ENCODE data around the gene INSIG2. TPM values are rescaled to one million over a fixed set of nuclear protein-coding genes. Genes with fewer than 3 reads are reported as not detected.

The INSIG2 gene
- total RNA-seq, 1 experiment from 2014 or later, result 36.1 TPM

- in situ Hi-C loops (cut with HindIII; ENCODE audit: low pct_unique_long_range_greater_than_20kb, low sequenced_read_pairs), result no loop called here
- DNase-seq (ENCODE audit: low read depth), result no peak
Observed at GRCh38 chr2:118056165-118056534, 32.1 kb upstream of the INSIG2 start.

- in situ Hi-C loops (cut with HindIII; ENCODE audit: low pct_unique_long_range_greater_than_20kb, low sequenced_read_pairs), result no loop called here
- no peak for DNase-seq (ENCODE audit: low read depth)
Observed at GRCh38 chr2:118056801-118057200, 31.5 kb upstream of the INSIG2 start.

- DNase-seq (ENCODE audit: low read depth), result no peak
- in situ Hi-C loops (cut with HindIII; ENCODE audit: low pct_unique_long_range_greater_than_20kb, low sequenced_read_pairs), result no loop called here
Observed at GRCh38 chr2:118058951-118059350, 29.3 kb upstream of the INSIG2 start.

GRCh38 chr2:118059919-118060478 is 28.3 kb upstream of the INSIG2 start:
- DNase-seq (ENCODE audit: low read depth), result no peak
- in situ Hi-C loops (cut with HindIII; ENCODE audit: low pct_unique_long_range_greater_than_20kb, low sequenced_read_pairs), result no loop called here

- in situ Hi-C loops (cut with HindIII; ENCODE audit: low pct_unique_long_range_greater_than_20kb, low sequenced_read_pairs), result no loop called here
- no peak for DNase-seq (ENCODE audit: low read depth)
Observed at GRCh38 chr2:118061135-118061955, 26.9 kb upstream of the INSIG2 start.

- DNase-seq (ENCODE audit: low read depth), result no peak
- in situ Hi-C loops (cut with HindIII; ENCODE audit: low pct_unique_long_range_greater_than_20kb, low sequenced_read_pairs), result no loop called here
Observed at GRCh38 chr2:118062048-118062447, 26.2 kb upstream of the INSIG2 start.

- no peak for DNase-seq (ENCODE audit: low read depth)
- in situ Hi-C loops (cut with HindIII; ENCODE audit: low pct_unique_long_range_greater_than_20kb, low sequenced_read_pairs), result no loop called here
Observed at GRCh38 chr2:118062669-118063068, 25.6 kb upstream of the INSIG2 start.

GRCh38 chr2:118065015-118065706 is 23.1 kb upstream of the INSIG2 start:
- DNase-seq (ENCODE audit: low read depth), result no peak
- in situ Hi-C loops (cut with HindIII; ENCODE audit: low pct_unique_long_range_greater_than_20kb, low sequenced_read_pairs), result no loop called here

- in situ Hi-C loops (cut with HindIII; ENCODE audit: low pct_unique_long_range_greater_than_20kb, low sequenced_read_pairs), result no loop called here
- no peak for DNase-seq (ENCODE audit: low read depth)
Observed at GRCh38 chr2:118065921-118066511, 22.3 kb upstream of the INSIG2 start.

GRCh38 chr2:118077636-118078247 is 10.5 kb upstream of the INSIG2 start:
- DNase-seq (ENCODE audit: low read depth), result no peak
- in situ Hi-C loops (cut with HindIII; ENCODE audit: low pct_unique_long_range_greater_than_20kb, low sequenced_read_pairs), result no loop called here

- no peak for DNase-seq (ENCODE audit: low read depth)
- in situ Hi-C loops (cut with HindIII; ENCODE audit: low pct_unique_long_range_greater_than_20kb, low sequenced_read_pairs), result no loop called here
Observed at GRCh38 chr2:118078734-118079133, 9.5 kb upstream of the INSIG2 start.

GRCh38 chr2:118084491-118085089 is 3.7 kb upstream of the INSIG2 start:
- no peak for DNase-seq (ENCODE audit: low read depth)
- in situ Hi-C loops (cut with HindIII; ENCODE audit: low pct_unique_long_range_greater_than_20kb, low sequenced_read_pairs), result no loop called here

GRCh38 chr2:118085173-118086023 is 2.9 kb upstream of the INSIG2 start:
- in situ Hi-C loops (cut with HindIII; ENCODE audit: low pct_unique_long_range_greater_than_20kb, low sequenced_read_pairs), result no loop called here
- DNase-seq (ENCODE audit: low read depth), result peak; percentile 64

GRCh38 chr2:118086024-118086633 is 2.1 kb upstream of the INSIG2 start:
- in situ Hi-C loops (cut with HindIII; ENCODE audit: low pct_unique_long_range_greater_than_20kb, low sequenced_read_pairs), result no loop called here

GRCh38 chr2:118089139-118089800 is 999 bp downstream of the INSIG2 start:
- in situ Hi-C loops (cut with HindIII; ENCODE audit: low pct_unique_long_range_greater_than_20kb, low sequenced_read_pairs), result no loop called here
- DNase-seq (ENCODE audit: low read depth), result peak; percentile 61

More at GRCh38 chr2:118086024-118086633, 2.1 kb upstream of the INSIG2 start:
- peak; percentile 14 for DNase-seq (ENCODE audit: low read depth)

- no peak for DNase-seq (ENCODE audit: low read depth)
- in situ Hi-C loops (cut with HindIII; ENCODE audit: low pct_unique_long_range_greater_than_20kb, low sequenced_read_pairs), result no loop called here
Observed at GRCh38 chr2:118090387-118091139, 2.3 kb downstream of the INSIG2 start.

Measured in Caki2 (cell line).